M059J (cell line): ENCODE measurements around the gene CCDC87. TPM values are rescaled to one million over a fixed set of nuclear protein-coding genes. Genes with fewer than 3 reads are reported as not detected.
"Not testable (repeated sequence)": the region's sequence is repeated elsewhere in the genome, so short reads cannot be mapped to it uniquely, and the experiment has no call there.

Experiments
- DNase-seq: peaks from one replicate; pipeline ENCODE4 v3.0.0-alpha.2; 2012; ENCODE audit warnings: low read depth
- total RNA-seq: library from RNA; depleted of rRNA; stranded (reverse); fragments of >200 nt; shearing (Covaris generic); gene quantifications from 2 replicates; pipeline ENCODE4 v1.2.3, GENCODE V29; 2014; rRNA removed

Gene CCDC87
- total RNA-seq: 0.17 TPM in 1 of 2 replicates, not detected in the other

- peak; percentile 95 for DNase-seq
These were observed at the start of gene CCDC87, which contains the start of gene CCS for GRCh38 chr11:66592457-66593302. Gene CCDC87 (minus strand): TSS chr11:66593063. CDS start chr11:66593015, 48 bp downstream. Gene CCS (plus strand): TSS chr11:66593185. CDS start chr11:66593262, 77 bp downstream.

- no peak for DNase-seq
These were observed 49.0 kb upstream of the CCDC87 start for GRCh38 chr11:66641834-66642233.

GRCh38 chr11:66639814-66640340 is 47.0 kb upstream of the CCDC87 start:
- DNase-seq: not testable (repeated sequence)

- DNase-seq: peak; percentile 45
These were observed 46.4 kb upstream of the CCDC87 start for GRCh38 chr11:66639066-66639813.

- DNase-seq: peak; percentile 100
These were observed 45.6 kb upstream of the CCDC87 start, which contains the start of gene RBM4 for GRCh38 chr11:66638177-66639065. Gene RBM4 (plus strand): TSS chr11:66638703. CDS start chr11:66639712, 1,009 bp downstream.

GRCh38 chr11:66637557-66638176 is 44.8 kb upstream of the CCDC87 start:
- peak; percentile 44 for DNase-seq

- no peak for DNase-seq
These were observed 43.5 kb upstream of the CCDC87 start for GRCh38 chr11:66636411-66636810.

GRCh38 chr11:66632952-66633351 is 40.1 kb upstream of the CCDC87 start:
- no peak for DNase-seq

GRCh38 chr11:66631883-66632282 is 39.0 kb upstream of the CCDC87 start:
- DNase-seq: no peak

GRCh38 chr11:66629356-66629755 is 36.5 kb upstream of the CCDC87 start:
- DNase-seq: no peak

- no peak for DNase-seq
These were observed 35.3 kb upstream of the CCDC87 start for GRCh38 chr11:66628061-66628603.

GRCh38 chr11:66626926-66627325 is 34.1 kb upstream of the CCDC87 start:
- no peak for DNase-seq

GRCh38 chr11:66626382-66626781 is 33.5 kb upstream of the CCDC87 start:
- no peak for DNase-seq

GRCh38 chr11:66625752-66626149 is 32.9 kb upstream of the CCDC87 start:
- DNase-seq: no peak

- DNase-seq: no peak
These were observed 32.3 kb upstream of the CCDC87 start for GRCh38 chr11:66625041-66625751.

GRCh38 chr11:66624450-66624849 is 31.6 kb upstream of the CCDC87 start:
- no peak for DNase-seq

- DNase-seq: peak; percentile 53
These were observed 26.3 kb upstream of the CCDC87 start for GRCh38 chr11:66619080-66619554.

GRCh38 chr11:66617155-66617834 is 24.4 kb upstream of the CCDC87 start:
- DNase-seq: peak; percentile 64
